ENCODE data around the gene KHDC3L. TPM values are rescaled to one million over a fixed set of nuclear protein-coding genes. Genes with fewer than 3 reads are reported as not detected.

The KHDC3L gene
- total and polyA plus RNA-seq, 2 of the 13 experiments (the other 11 are each of a cell fraction or from before 2014, with no cell fraction given), result not detected

DNA sequence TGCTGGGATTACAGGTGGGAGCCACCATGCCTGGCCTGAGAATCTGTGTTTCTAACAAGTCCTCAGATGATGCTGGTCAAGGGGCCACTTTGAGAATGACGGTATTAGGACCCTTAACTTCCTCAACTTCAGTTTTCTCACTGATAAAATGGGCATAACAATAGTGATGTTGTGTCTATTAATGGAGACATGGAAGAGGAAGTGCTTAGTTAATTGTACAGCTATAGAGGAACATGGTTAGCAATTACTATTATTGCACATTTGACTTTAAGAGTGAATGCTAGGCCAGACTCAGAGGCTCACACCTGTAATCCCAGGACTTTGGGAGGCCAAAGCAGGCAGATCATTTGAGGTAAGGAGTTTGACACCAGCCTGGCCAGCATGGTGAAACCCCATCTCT is 21.1 kb upstream of the KHDC3L start:
- H4K20me1 ChIP-seq (ENCODE audit: insufficient read depth, low read length), result no peaks in the 10 kb centered on the region
- TF ChIP-seq ZMYM4 (CRISPR knock-in tag; IDR thresholded peaks at IDR 0.05) (no peak), HCFC1 (IDR thresholded peaks at IDR 0.05; ENCODE audit: low read depth, low read length) (no peak), ZFP90 (CRISPR knock-in tag; IDR thresholded peaks at IDR 0.05; ENCODE audit: borderline replicate concordance) (no peak), ZNF343 (CRISPR knock-in tag; IDR thresholded peaks at IDR 0.05) (no peak), ZNF569 (CRISPR knock-in tag; IDR thresholded peaks at IDR 0.05; ENCODE audit: borderline replicate concordance) (no peak), POLR2A (IDR thresholded peaks at IDR 0.05; ENCODE audit: insufficient read depth in 1 of 2, low read depth in 2 of 2, low read length in 2 of 2) (no peak), TBP (CRISPR knock-in tag; IDR thresholded peaks at IDR 0.05) (no peak), ZNF501 (CRISPR knock-in tag; IDR thresholded peaks at IDR 0.05) (no peak), SIX4 (CRISPR knock-in tag; IDR thresholded peaks at IDR 0.05) (no peak)
- TF ChIP-seq, protein P1, sequence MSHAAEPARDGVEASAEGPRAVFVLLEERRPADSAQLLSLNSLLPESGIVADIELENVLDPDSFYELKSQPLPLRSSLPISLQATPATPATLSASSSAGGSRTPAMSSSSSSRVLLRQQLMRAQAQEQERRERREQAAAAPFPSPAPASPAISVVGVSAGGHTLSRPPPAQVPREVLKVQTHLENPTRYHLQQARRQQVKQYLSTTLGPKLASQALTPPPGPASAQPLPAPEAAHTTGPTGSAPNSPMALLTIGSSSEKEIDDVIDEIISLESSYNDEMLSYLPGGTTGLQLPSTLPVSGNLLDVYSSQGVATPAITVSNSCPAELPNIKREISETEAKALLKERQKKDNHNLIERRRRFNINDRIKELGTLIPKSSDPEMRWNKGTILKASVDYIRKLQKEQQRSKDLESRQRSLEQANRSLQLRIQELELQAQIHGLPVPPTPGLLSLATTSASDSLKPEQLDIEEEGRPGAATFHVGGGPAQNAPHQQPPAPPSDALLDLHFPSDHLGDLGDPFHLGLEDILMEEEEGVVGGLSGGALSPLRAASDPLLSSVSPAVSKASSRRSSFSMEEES (CRISPR knock-in tag; IDR thresholded peaks at IDR 0.05), result no peak
- TF ChIP-seq, protein P2, sequence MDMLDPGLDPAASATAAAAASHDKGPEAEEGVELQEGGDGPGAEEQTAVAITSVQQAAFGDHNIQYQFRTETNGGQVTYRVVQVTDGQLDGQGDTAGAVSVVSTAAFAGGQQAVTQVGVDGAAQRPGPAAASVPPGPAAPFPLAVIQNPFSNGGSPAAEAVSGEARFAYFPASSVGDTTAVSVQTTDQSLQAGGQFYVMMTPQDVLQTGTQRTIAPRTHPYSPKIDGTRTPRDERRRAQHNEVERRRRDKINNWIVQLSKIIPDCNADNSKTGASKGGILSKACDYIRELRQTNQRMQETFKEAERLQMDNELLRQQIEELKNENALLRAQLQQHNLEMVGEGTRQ (IDR thresholded peaks at IDR 0.05; ENCODE audit: low read depth, low read length), result no peak
- TF ChIP-seq, protein P2 (CRISPR knock-in tag; IDR thresholded peaks at IDR 0.05; ENCODE audit: borderline replicate concordance), result no peak
- no peaks in the 10 kb centered on the region for H3K36me3 ChIP-seq (replicated peaks in 1 of 2; ENCODE audit: control insufficient read depth in 1 of 2, insufficient read depth in 2 of 2, low read length in 2 of 2)
- H3K27me3 ChIP-seq (ENCODE audit: control insufficient read depth in 1 of 2, insufficient read depth in 2 of 2, low read length in 2 of 2), result 0 out of 5 replicates have a peak, but pooled peaks cover 0 to 5% of the 10 kb centered on the region in 2 experiments
- CTCF ChIA-PET (ENCODE audit: low intra/inter-chr PET ratio, low total read pairs), result no interaction called here
- FAIRE-seq (no peak), DNase-seq (ENCODE audit: low spot score) (no peak), ATAC-seq (no peak)
- in situ Hi-C loops (cut with HindIII; ENCODE audit: extremely low pct_ligation_motif_present, low pct_unique_long_range_greater_than_20kb) (no loop called here), intact Hi-C loops (cut with micrococcal nuclease; ENCODE audit: unreplicated experiment) (no loop called here)
- H3K9ac ChIP-seq (ENCODE audit: insufficient read depth, low read depth, low read length), result no peak overlapping the region
- no peak overlapping the region for H3K27ac ChIP-seq (ENCODE audit: extremely low read length, insufficient read depth, low read length)
- H3K9me3 ChIP-seq (ENCODE audit: low read length), result no peaks in the 10 kb centered on the region
- 9% methylated on average over 1 of the region's 1 CpG for WGBS (ENCODE audit: low lambda C conversion rate)
- no peak overlapping the region for H2AFZ ChIP-seq (ENCODE audit: low read length)
- POLR2A ChIA-PET, result no interaction called here
- no peak overlapping the region for H3K4me3 ChIP-seq (replicated peaks in 1 of 3; ENCODE audit: insufficient read depth in 1 of 3, low read depth in 2 of 3, low read length in 3 of 3)
- H3K79me2 ChIP-seq (ENCODE audit: insufficient read depth, low read length), result no peaks in the 10 kb centered on the region
- no peaks in the 10 kb centered on the region for H3K4me1 ChIP-seq (ENCODE audit: insufficient read depth, low read length)
- no peak overlapping the region for H3K4me2 ChIP-seq (ENCODE audit: low read depth, low read length)
- BruUV-seq (replicated peaks), result no TSS peak
